WERI-Rb-1 (cell line): ENCODE measurements around the gene GMDS.

Experiments
- DNase-seq: peaks from one replicate; pipeline ENCODE4 v3.0.0-alpha.2; 2020
- H3K27ac ChIP-seq: fragments of 250-450 bp; sonication (Bioruptor Pico); 2 replicates; pipeline ENCODE4 v1.5.1; 2020; ENCODE audit warnings: mild to moderate bottlenecking, moderate library complexity
- H3K27me3 ChIP-seq: fragments of 250-450 bp; sonication (Bioruptor Pico); 2 replicates; pipeline ENCODE4 v1.5.1; 2021; ENCODE audit warnings: mild to moderate bottlenecking, low read depth, moderate library complexity; ENCODE audit not compliant: insufficient read depth, severe bottlenecking
- H3K36me3 ChIP-seq: fragments of 250-450 bp; sonication (Bioruptor Pico); 2 replicates; pipeline ENCODE4 v1.5.1; 2020; ENCODE audit warnings: mild to moderate bottlenecking, moderate library complexity
- H3K4me3 ChIP-seq: 2 replicates; pipeline ENCODE4 v1.5.1; 2011; ENCODE audit warnings: low read depth, mild to moderate bottlenecking, control low read depth, low read length
- H3K9me3 ChIP-seq: fragments of 250-450 bp; sonication (Bioruptor Pico); 2 replicates; pipeline ENCODE4 v1.5.1; 2021; ENCODE audit warnings: mild to moderate bottlenecking, moderate library complexity; ENCODE audit not compliant: severe bottlenecking
- CTCF ChIP-seq: IDR thresholded peaks from 2 replicates; pipeline ENCODE4 v1.5.1; 2011; ENCODE audit warnings: low read depth, mild to moderate bottlenecking, control low read depth, inconsistent platforms, low read length

The GMDS gene

GRCh38 chr6:1593286-1593957, 652.0 kb downstream of the GMDS start:
- Histone ChIP-seq H3K4me3 (no peak overlapping the region), H3K9me3 (no peaks in the 10 kb centered on the region), H3K36me3 (no peaks in the 10 kb centered on the region), H3K27me3 (peaks cover 26% of the 10 kb centered on the region), H3K27ac (no peak overlapping the region)
- TF ChIP-seq CTCF: no peak
- DNase-seq: no peak

GRCh38 chr6:1592852-1593251, 652.6 kb downstream of the GMDS start:
- Histone ChIP-seq H3K27ac (no peak overlapping the region), H3K9me3 (no peaks in the 10 kb centered on the region), H3K4me3 (no peak overlapping the region), H3K27me3 (peaks cover 26% of the 10 kb centered on the region), H3K36me3 (no peaks in the 10 kb centered on the region)
- no peak for DNase-seq
- no peak for TF ChIP-seq CTCF

GRCh38 chr6:1591926-1592325, 653.5 kb downstream of the GMDS start:
- Histone ChIP-seq H3K4me3 (no peak overlapping the region), H3K27ac (no peak overlapping the region), H3K27me3 (peaks cover 26% of the 10 kb centered on the region), H3K9me3 (no peaks in the 10 kb centered on the region), H3K36me3 (no peaks in the 10 kb centered on the region)
- TF ChIP-seq CTCF: no peak
- no peak for DNase-seq

- DNase-seq: no peak
- H3K36me3 ChIP-seq: no peaks in the 10 kb centered on the region
- no peak overlapping the region for H3K4me3 ChIP-seq
- peaks cover 26% of the 10 kb centered on the region for H3K27me3 ChIP-seq
- TF ChIP-seq CTCF: no peak
- H3K9me3 ChIP-seq: no peaks in the 10 kb centered on the region
- no peak overlapping the region for H3K27ac ChIP-seq
Measured at GRCh38 chr6:1591243-1591642, 654.2 kb downstream of the GMDS start.

GRCh38 chr6:1590580-1590979, 654.8 kb downstream of the GMDS start:
- peaks cover 25% of the 10 kb centered on the region for H3K27me3 ChIP-seq
- H3K4me3 ChIP-seq: no peak overlapping the region
- TF ChIP-seq CTCF: no peak
- H3K9me3 ChIP-seq: no peaks in the 10 kb centered on the region
- no peaks in the 10 kb centered on the region for H3K36me3 ChIP-seq
- DNase-seq: no peak
- H3K27ac ChIP-seq: no peak overlapping the region

GRCh38 chr6:1589208-1589607, 656.2 kb downstream of the GMDS start:
- Histone ChIP-seq H3K9me3 (no peaks in the 10 kb centered on the region), H3K4me3 (no peak overlapping the region), H3K27me3 (peaks cover 18% of the 10 kb centered on the region), H3K36me3 (no peaks in the 10 kb centered on the region), H3K27ac (no peak overlapping the region)
- no peak for DNase-seq
- TF ChIP-seq CTCF: no peak
